Measurements from ENCODE around the gene GMPPB. TPM values are rescaled to one million over a fixed set of nuclear protein-coding genes. Genes with fewer than 3 reads are reported as not detected.
A peak's percentile ranks its signal among the peaks of the same experiment; 100 is the strongest.

The GMPPB gene
- total RNA-seq, 1 experiment from 2014 or later = 43.5 TPM

GRCh38 chr3:49713336-49714105, 10.2 kb downstream of the GMPPB start:
- peaks cover 3% of the 10 kb centered on the region; the same call in 1 of the 2 replicates for H3K27me3 ChIP-seq (ENCODE audit: control insufficient read depth, insufficient read depth, low read length)
- no peak overlapping the region for H3K4me3 ChIP-seq (ENCODE audit: insufficient read depth, low read depth, low read length)
- H3K36me3 ChIP-seq (replicated peaks; ENCODE audit: control insufficient read depth, insufficient read depth, low read length) = no peaks in the 10 kb centered on the region; the same call in 1 of the 2 replicates
- peak; percentile 29 for DNase-seq

- Histone ChIP-seq H3K27me3 (ENCODE audit: control insufficient read depth, insufficient read depth, low read length) (no peaks in the 10 kb centered on the region), H3K4me3 (ENCODE audit: insufficient read depth, low read depth, low read length) (no peak overlapping the region)
- DNase-seq = peak; percentile 60
Observed at GRCh38 chr3:49712631-49713317, 11.0 kb downstream of the GMPPB start.

GRCh38 chr3:49712166-49712565, 11.6 kb downstream of the GMPPB start:
- H3K4me3 ChIP-seq (ENCODE audit: insufficient read depth, low read depth, low read length) = no peak overlapping the region
- no peak for DNase-seq
- H3K36me3 ChIP-seq (replicated peaks; ENCODE audit: control insufficient read depth, insufficient read depth, low read length) = no peaks in the 10 kb centered on the region; the same call in 1 of the 2 replicates
- H3K27me3 ChIP-seq (ENCODE audit: control insufficient read depth, insufficient read depth, low read length) = no peaks in the 10 kb centered on the region

More at GRCh38 chr3:49712631-49713317, 11.0 kb downstream of the GMPPB start:
- no peaks in the 10 kb centered on the region; the same call in 1 of the 2 replicates for H3K36me3 ChIP-seq (replicated peaks; ENCODE audit: control insufficient read depth, insufficient read depth, low read length)

GRCh38 chr3:49711489-49711888, 12.3 kb downstream of the GMPPB start:
- no peaks in the 10 kb centered on the region; the same call in 1 of the 2 replicates for H3K36me3 ChIP-seq (replicated peaks; ENCODE audit: control insufficient read depth, insufficient read depth, low read length)
- H3K27me3 ChIP-seq (ENCODE audit: control insufficient read depth, insufficient read depth, low read length) = no peaks in the 10 kb centered on the region
- no peak overlapping the region for H3K4me3 ChIP-seq (ENCODE audit: insufficient read depth, low read depth, low read length)
- no peak for DNase-seq

- no peak overlapping the region for H3K4me3 ChIP-seq (ENCODE audit: insufficient read depth, low read depth, low read length)
- DNase-seq = no peak
- H3K36me3 ChIP-seq (replicated peaks; ENCODE audit: control insufficient read depth, insufficient read depth, low read length) = peaks cover 6% of the 10 kb centered on the region
- H3K27me3 ChIP-seq (ENCODE audit: control insufficient read depth, insufficient read depth, low read length) = no peaks in the 10 kb centered on the region
Observed at GRCh38 chr3:49709852-49710251, 13.9 kb downstream of the GMPPB start.

GRCh38 chr3:49707113-49707480, 16.7 kb downstream of the GMPPB start:
- no peaks in the 10 kb centered on the region for H3K27me3 ChIP-seq (ENCODE audit: control insufficient read depth, insufficient read depth, low read length)
- peaks cover 7% of the 10 kb centered on the region for H3K36me3 ChIP-seq (replicated peaks; ENCODE audit: control insufficient read depth, insufficient read depth, low read length)
- H3K4me3 ChIP-seq (ENCODE audit: insufficient read depth, low read depth, low read length) = no peak overlapping the region
- no peak for DNase-seq

GRCh38 chr3:49706456-49707112, 17.2 kb downstream of the GMPPB start:
- DNase-seq = no peak
- Histone ChIP-seq H3K4me3 (ENCODE audit: insufficient read depth, low read depth, low read length) (no peak overlapping the region), H3K36me3 (replicated peaks; ENCODE audit: control insufficient read depth, insufficient read depth, low read length) (peaks cover 11% of the 10 kb centered on the region), H3K27me3 (ENCODE audit: control insufficient read depth, insufficient read depth, low read length) (no peaks in the 10 kb centered on the region)

GRCh38 chr3:49705390-49705960, 18.3 kb downstream of the GMPPB start:
- DNase-seq = no peak
- Histone ChIP-seq H3K4me3 (ENCODE audit: insufficient read depth, low read depth, low read length) (no peak overlapping the region), H3K27me3 (ENCODE audit: control insufficient read depth, insufficient read depth, low read length) (no peaks in the 10 kb centered on the region), H3K36me3 (replicated peaks; ENCODE audit: control insufficient read depth, insufficient read depth, low read length) (peaks cover 11% of the 10 kb centered on the region)

- no peaks in the 10 kb centered on the region for H3K27me3 ChIP-seq (ENCODE audit: control insufficient read depth, insufficient read depth, low read length)
- peaks cover 13% of the 10 kb centered on the region for H3K36me3 ChIP-seq (replicated peaks; ENCODE audit: control insufficient read depth, insufficient read depth, low read length)
- DNase-seq = no peak
Observed at GRCh38 chr3:49704629-49705028, 19.1 kb downstream of the GMPPB start.

GRCh38 chr3:49703956-49704355, 19.8 kb downstream of the GMPPB start:
- H3K36me3 ChIP-seq (replicated peaks; ENCODE audit: control insufficient read depth, insufficient read depth, low read length) = peaks cover 13% of the 10 kb centered on the region
- H3K27me3 ChIP-seq (ENCODE audit: control insufficient read depth, insufficient read depth, low read length) = no peaks in the 10 kb centered on the region
- H3K4me3 ChIP-seq (ENCODE audit: insufficient read depth, low read depth, low read length) = no peak overlapping the region
- no peak for DNase-seq

More at GRCh38 chr3:49704629-49705028, 19.1 kb downstream of the GMPPB start:
- H3K4me3 ChIP-seq (ENCODE audit: insufficient read depth, low read depth, low read length) = no peak overlapping the region

GRCh38 chr3:49703443-49703927, 20.3 kb downstream of the GMPPB start:
- Histone ChIP-seq H3K27me3 (ENCODE audit: control insufficient read depth, insufficient read depth, low read length) (no peaks in the 10 kb centered on the region), H3K36me3 (replicated peaks; ENCODE audit: control insufficient read depth, insufficient read depth, low read length) (peaks cover 13% of the 10 kb centered on the region), H3K4me3 (ENCODE audit: insufficient read depth, low read depth, low read length) (no peak overlapping the region)
- DNase-seq = peak; percentile 97

GRCh38 chr3:49702672-49703071, 21.1 kb downstream of the GMPPB start:
- Histone ChIP-seq H3K36me3 (replicated peaks; ENCODE audit: control insufficient read depth, insufficient read depth, low read length) (peaks cover 13% of the 10 kb centered on the region), H3K27me3 (ENCODE audit: control insufficient read depth, insufficient read depth, low read length) (no peaks in the 10 kb centered on the region)
- DNase-seq = no peak

GRCh38 chr3:49701388-49702077, 22.2 kb downstream of the GMPPB start:
- peak; percentile 93 for DNase-seq
- no peaks in the 10 kb centered on the region for H3K27me3 ChIP-seq (ENCODE audit: control insufficient read depth, insufficient read depth, low read length)
- no peak overlapping the region for H3K4me3 ChIP-seq (ENCODE audit: insufficient read depth, low read depth, low read length)
- H3K36me3 ChIP-seq (replicated peaks; ENCODE audit: control insufficient read depth, insufficient read depth, low read length) = peaks cover 13% of the 10 kb centered on the region

More at GRCh38 chr3:49702672-49703071, 21.1 kb downstream of the GMPPB start:
- H3K4me3 ChIP-seq (ENCODE audit: insufficient read depth, low read depth, low read length) = no peak overlapping the region

Data from H7 (cell line).